NCI-H2227 treated with DMSO at 0.1 percent for 48 hours (cell line): ENCODE data around the gene KBTBD2.
"Not testable (repeated sequence)": the region's sequence is repeated elsewhere in the genome, so short reads cannot be mapped to it uniquely, and the experiment has no call there.

ENCODE experiments used
- DNase-seq: peaks from one replicate; lab custom pipeline; 2025; lab: John Stamatoyannopoulos, UW

Gene KBTBD2

DNA sequence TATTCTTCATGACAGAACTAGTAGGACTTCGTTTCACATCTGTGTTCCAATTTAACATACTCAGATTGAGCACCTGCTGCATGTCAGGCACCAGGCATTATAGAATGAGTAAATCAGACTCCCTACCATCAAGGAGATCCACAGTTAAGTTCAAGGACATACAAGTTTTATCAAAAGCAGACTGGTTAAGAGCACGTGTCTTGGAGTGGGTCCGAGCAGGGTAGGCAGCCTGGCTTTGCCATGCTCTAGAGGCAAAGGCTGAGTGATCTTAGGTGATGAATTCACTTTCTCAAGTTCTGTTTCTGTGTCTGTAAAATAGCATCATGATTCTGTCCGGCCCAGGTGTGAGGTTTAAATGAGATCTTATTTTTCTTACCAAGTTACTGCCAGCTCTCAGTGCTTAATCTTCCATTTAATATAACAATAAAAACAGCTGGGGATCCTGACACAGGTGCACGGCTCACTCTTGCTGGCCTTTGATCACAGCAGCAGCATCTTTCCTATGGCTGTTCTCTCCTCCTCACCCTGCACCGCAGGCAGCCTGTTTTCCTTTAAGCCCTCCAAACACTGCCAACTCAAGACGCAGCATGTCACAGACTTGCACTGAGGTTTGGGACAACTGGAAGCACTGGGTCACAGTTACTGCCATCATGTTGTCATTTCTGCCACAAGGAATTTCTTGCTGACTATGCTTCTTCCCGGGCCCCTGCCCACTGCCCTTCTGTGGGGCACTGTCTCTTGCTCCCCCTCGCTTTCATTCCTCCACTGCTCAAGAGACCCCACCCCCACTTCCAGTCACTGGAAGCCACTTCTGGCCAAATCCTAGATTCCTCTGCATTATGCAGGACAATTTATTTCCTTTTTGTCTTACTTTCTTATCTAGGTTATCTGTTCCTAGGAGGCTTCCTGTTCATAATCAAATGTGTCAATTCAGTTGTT lies 35.5 kb downstream of the KBTBD2 start:
- not testable (repeated sequence) for DNase-seq

DNA sequence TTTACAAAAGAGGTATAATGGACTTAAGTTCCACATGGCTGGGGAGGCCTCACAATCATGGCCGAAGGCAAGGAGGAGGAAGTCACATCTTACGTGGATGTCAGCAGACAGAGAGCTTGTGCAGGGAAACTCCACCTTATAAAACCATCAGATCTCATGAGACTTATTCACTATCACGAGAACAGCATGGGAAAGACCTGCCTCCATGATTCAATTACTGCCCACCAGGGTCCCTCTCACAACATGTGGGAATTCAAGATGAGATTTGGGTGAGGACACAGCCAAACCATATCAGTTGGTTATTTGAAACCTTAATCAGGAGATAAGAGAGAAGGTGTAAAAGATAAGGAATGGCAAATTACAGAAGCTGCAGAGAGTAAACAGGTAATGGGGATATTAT lies 40.9 kb downstream of the KBTBD2 start:
- not testable (repeated sequence) for DNase-seq

DNA sequence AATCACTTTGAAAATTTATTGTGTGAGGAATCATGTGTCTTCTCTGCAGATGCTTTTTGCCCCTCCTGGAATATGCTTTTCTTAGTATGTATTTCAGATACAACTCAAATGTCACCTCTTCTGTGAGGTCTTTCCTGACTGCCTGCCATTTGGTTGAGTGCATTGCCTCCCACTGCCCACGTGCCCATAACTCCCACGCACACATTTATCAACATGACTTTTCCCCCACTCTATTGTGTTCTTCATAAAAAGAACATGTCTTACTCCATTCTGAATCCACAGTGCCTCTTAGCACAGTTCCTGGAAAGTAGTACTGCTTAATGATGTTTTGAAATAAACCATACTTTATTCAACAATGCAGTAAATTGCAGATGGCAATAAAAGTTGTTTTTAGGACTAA lies 42.9 kb downstream of the KBTBD2 start:
- not testable (repeated sequence) for DNase-seq

DNA sequence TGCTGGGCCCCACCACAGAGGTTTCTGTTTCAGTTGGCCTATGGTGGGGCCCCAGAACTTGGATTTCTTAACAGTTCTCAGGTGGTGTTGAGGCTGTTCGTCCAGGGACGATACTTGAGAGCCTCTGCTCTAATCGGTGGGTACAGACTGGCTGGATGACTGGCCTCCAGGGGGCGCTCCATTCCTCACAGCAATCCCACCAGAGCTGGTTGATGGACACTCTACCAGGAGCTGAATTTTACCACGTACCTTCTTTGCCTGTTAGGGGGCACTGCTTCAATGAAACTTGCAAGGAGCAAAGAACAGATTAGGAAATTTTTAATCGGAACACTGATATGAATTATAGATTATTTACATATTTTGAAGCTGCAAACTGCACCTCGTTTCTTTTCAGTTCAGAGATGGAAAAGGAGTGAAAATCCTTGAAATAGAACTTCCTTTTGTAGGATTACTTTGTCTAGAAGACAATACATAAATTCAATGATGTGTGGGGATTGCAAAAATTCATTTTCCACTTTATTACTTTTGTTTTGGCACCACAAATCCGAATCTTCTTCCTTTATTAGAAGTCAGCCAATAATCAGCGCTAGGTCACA lies 44.8 kb downstream of the KBTBD2 start:
- DNase-seq: no peak

DNA sequence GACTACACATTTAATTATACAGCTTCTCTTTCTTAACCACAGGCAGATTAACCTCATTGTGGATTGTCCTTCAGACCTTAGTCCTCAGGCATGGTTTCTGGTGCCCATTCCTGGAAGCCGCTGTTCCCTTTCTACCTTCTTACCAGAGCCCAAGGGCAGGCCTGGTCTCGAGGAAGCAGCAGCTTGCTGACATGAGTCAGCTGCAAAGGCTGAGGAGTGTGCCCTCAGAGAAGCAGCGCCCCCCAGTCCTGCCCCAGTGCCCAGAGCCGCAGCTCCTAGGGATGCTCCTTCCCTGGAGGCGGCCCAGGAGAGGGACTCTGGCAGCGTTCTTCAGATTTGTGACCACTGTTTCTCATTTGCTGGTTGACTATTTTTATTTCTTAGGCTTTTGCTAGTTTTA lies 46.8 kb downstream of the KBTBD2 start:
- DNase-seq: not testable (repeated sequence)

DNA sequence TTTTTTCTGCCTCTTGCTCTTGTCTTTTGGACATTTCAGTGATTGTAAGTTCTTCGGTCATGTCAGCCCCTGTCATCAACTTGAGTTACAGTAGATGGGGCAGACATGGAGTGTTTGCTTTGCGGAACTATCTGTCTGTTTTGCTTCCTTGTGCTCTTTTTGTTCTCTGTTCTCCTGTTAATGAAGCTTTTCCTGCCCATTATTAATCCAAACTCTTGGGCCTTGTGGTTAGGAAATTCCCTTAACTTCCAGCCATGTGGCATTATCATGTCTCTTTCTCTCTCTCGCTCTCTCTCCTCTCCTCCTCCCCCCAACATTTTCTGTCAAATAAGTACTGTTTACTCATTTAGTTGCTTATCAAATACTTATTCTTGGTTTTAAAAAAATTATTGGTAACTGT lies 47.8 kb downstream of the KBTBD2 start:
- DNase-seq: not testable (repeated sequence)

DNA sequence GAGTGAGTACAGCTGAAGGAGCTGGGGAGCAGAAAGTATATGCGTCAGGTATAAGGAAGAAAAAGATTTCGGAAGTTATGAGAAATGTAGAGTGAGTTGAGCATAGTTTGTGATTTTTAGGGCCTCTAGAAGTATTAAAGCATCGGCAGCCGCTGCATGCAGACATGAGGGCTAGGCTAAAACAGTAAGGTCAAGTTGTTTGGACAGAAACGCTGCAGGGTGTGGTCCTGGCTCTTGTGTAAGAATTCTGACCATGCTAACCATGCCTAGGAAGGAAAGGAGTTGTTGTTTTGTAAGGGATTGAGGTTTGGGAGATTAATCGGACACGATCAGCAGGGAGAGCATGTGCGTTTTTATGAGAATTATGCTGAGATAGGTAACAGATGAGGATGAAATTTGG lies 51.7 kb downstream of the KBTBD2 start:
- DNase-seq: not testable (repeated sequence)

DNA sequence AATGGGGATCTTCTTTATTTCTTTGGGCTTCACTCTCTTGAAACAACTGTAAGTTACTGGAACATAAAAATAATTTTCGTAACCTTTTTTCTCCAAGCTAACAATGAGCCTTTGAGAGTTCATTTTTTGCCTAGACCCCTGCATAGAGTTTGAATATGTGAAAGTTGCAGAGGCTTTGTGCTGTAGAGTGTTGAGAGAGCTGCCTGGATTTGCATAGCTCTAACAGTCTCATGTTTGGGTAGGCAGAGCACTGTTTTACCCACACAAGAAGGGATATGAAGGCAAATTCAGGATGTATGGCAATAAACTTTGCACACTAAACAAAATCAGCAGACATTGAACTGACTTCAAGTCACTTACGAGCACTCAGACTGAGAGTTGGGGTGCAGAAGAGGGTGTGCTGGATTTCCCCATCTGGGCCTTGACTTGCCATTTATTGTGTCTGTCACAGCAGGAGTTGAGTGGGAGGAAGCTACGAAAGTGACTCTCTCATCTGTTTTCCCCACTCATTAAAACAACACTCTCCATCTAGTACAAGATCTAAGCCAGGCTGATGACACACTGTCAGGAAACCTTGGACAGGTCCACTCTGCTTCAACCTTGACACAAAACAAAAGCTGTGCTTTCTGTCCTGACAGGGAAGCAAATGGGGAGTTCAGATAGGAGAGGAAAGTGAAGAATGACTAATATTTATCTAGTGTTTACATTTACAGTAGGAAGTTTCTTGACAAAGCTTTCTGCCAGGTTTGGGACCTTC lies 62.4 kb downstream of the KBTBD2 start:
- not testable (repeated sequence) for DNase-seq
